HepG2 (cell line): Measurements from ENCODE around the gene PRR14. TPM values are rescaled to one million over a fixed set of nuclear protein-coding genes. Genes with fewer than 3 reads are reported as not detected.

ENCODE experiments used
- ARID3A ChIP-seq: IDR thresholded peaks from 2 replicates; pipeline ENCODE4 v1.6.1; 2012; ENCODE audit warnings: low read depth, low read length, improper control_type of control experiment
- DMAP1 ChIP-seq: IDR thresholded peaks from 2 replicates; pipeline ENCODE4 v1.6.1; 2016
- ELF4 ChIP-seq: sonication (generic); formaldehyde crosslinking; IDR thresholded peaks from 2 replicates; pipeline ENCODE4 v1.5.0; 2020; ENCODE audit warnings: missing genetic modification reagents, mild to moderate bottlenecking, moderate library complexity, borderline replicate concordance
- GABPB1 ChIP-seq: IDR thresholded peaks from 2 replicates; pipeline ENCODE4 v1.6.1; 2016; ENCODE audit warnings: mild to moderate bottlenecking, missing genetic modification reagents, moderate library complexity, missing compliant biosample characterization
- MIER3 ChIP-seq: IDR thresholded peaks from 2 replicates; pipeline ENCODE4 v1.6.1; 2016; ENCODE audit warnings: missing compliant biosample characterization, borderline replicate concordance
- RARG ChIP-seq: sonication (generic); formaldehyde crosslinking; IDR thresholded peaks from 2 replicates; pipeline ENCODE4 v1.4.0; 2020; ENCODE audit warnings: low read depth, mild to moderate bottlenecking, missing genetic modification reagents
- YEATS4 ChIP-seq: sonication (generic); formaldehyde crosslinking; IDR thresholded peaks from 2 replicates; pipeline ENCODE4 v1.4.0; 2020; ENCODE audit warnings: missing genetic modification reagents, borderline replicate concordance
- ZBTB21 ChIP-seq: sonication (generic); formaldehyde crosslinking; IDR thresholded peaks from 2 replicates; pipeline ENCODE4 v1.4.0; 2020; ENCODE audit warnings: missing genetic modification reagents
- ZC3H13 ChIP-seq: sonication (generic); formaldehyde crosslinking; IDR thresholded peaks from 2 replicates; pipeline ENCODE4 v1.8.1; 2023; ENCODE audit warnings: mild to moderate bottlenecking, missing genetic modification reagents, moderate library complexity
- ZNF256 ChIP-seq: sonication (generic); formaldehyde crosslinking; conservative IDR thresholded peaks from 2 replicates; pipeline ENCODE4 v1.4.0; 2020; ENCODE audit warnings: missing genetic modification reagents
- ZNF318 ChIP-seq: sonication (generic); formaldehyde crosslinking; IDR thresholded peaks from 2 replicates; pipeline ENCODE4 v1.4.0; 2020; ENCODE audit warnings: mild to moderate bottlenecking, missing genetic modification reagents
- ZNF639 ChIP-seq: conservative IDR thresholded peaks from 2 replicates; pipeline ENCODE4 v1.6.1; 2018; ENCODE audit warnings: missing genetic modification reagents
- ZXDC ChIP-seq: sonication (generic); formaldehyde crosslinking; IDR thresholded peaks from 2 replicates; pipeline ENCODE4 v1.5.0; 2020; ENCODE audit warnings: mild to moderate bottlenecking, missing genetic modification reagents
- polyA plus RNA-seq, 8 experiments: library from polyadenylated mRNA; depleted of rRNA in 3 of 8; stranded (reverse) in 7 of 8; unstranded in 1 of 8; fragments of >200 nt; fragmentation: Illumina TruSeq in 4 of 8; extraction: Trizol in 4 of 8; gene quantifications; 2 replicates each; pipeline versions ENCODE4 v1.2.1 to v1.2.3, GENCODE V29; 2011 to 2016; ENCODE audit warnings: low read depth in 4 of 8, missing spikeins in 1 of 8, mixed read lengths in 1 of 8; ENCODE audit not compliant: insufficient read depth in 1 of 8
- total RNA-seq, 5 experiments: library from RNA; depleted of rRNA; stranded (reverse); fragments of >200 nt; fragmentation: Illumina TruSeq; extraction: Trizol; gene quantifications; 2 replicates each; pipeline ENCODE4 v1.2.3, GENCODE V29; 2016; ENCODE audit warnings: low read depth in 1 of 5

Gene PRR14
- total and polyA plus RNA-seq, 2 of the 13 experiments (the other 11 are each of a cell fraction or from before 2014, with no cell fraction given) = 8.4 to 11.0 TPM

GRCh38 chr16:30651124-30652004 is 604 bp downstream of the PRR14 start (continued):
- TF ChIP-seq ZNF256 (CRISPR knock-in tag) = 0 out of 2 replicates have a peak, but pooled peaks have one; percentile 62
- peak; percentile 30; the same call in 1 of the 2 replicates for TF ChIP-seq ZBTB21 (CRISPR knock-in tag)
- 0 out of 2 replicates have a peak, but pooled peaks have one; percentile 3 for TF ChIP-seq ZNF639 (CRISPR knock-in tag)
- peak; percentile 23; the same call in 1 of the 2 replicates for TF ChIP-seq YEATS4
- peak; percentile 31; the same call in 1 of the 2 replicates for TF ChIP-seq ZXDC (CRISPR knock-in tag)
- TF ChIP-seq GABPB1 (CRISPR knock-in tag) = peak; percentile 73; the same call in 1 of the 2 replicates
- no peak for TF ChIP-seq MIER3 (CRISPR knock-in tag)
- 0 out of 2 replicates have a peak, but pooled peaks have one; percentile 14 for TF ChIP-seq ZC3H13 (CRISPR knock-in tag)
- 0 out of 2 replicates have a peak, but pooled peaks have one; percentile 53 for TF ChIP-seq ELF4
- TF ChIP-seq DMAP1 = 0 out of 2 replicates have a peak, but pooled peaks have one; percentile 19
- no peak for TF ChIP-seq ARID3A
- TF ChIP-seq RARG (CRISPR knock-in tag) = no peak
- TF ChIP-seq ZNF318 (CRISPR knock-in tag) = peak; percentile 37; the same call in 1 of the 2 replicates
